ENCODE measurements around the gene SASH1. TPM values are rescaled to one million over a fixed set of nuclear protein-coding genes. Genes with fewer than 3 reads are reported as not detected.

SASH1 gene
- total and polyA plus RNA-seq, 2 of the 8 experiments (the other 6 are each of a cell fraction or from before 2014, with no cell fraction given), result 6.0 to 20.2 TPM

DNA sequence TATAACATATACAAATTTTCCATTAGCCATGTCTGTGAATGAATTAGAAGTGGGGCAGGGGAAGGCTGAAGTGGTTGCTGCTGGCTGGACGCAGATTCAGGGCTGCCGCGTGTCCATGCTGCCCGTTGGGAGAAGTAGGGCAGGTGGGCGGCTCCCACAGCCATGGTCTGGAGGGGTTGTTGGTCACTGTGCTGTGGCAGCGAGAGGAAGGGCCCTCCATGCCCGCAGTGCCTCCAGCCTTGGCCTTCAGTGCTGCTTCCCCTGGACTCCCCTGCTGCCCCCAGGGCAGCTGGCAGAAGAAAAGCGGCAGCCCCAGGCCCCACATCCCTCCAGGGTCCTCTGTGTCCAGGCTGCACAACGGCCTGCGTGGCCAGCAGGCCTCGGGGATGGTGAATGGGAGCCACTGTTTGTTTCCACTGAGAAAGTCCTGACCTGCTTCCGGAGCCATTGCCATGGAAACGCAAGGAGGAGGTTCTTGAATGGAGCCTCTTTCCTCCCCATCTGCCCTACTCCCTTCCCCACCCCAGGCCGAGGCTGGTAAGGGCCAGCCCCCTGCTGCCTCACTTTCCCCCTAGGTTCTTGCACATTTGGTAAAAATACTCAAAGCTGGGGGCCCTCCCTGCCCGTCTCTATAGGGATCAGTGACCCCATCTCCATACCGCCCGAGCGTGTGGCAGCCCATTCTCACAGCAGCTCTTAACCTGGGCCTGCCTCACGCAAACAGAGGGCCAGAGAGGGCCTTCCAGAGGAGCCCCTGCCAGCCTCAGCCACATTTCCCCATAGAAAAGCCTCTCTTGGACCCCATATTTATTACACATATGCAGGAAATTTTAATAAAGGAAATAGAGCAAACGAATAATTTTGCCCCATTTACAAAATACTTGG lies 113.3 kb downstream of the SASH1 start:
- Histone ChIP-seq H3K23me2 (ENCODE audit: low read depth, low read length) (no peaks in the 10 kb centered on the region), H3K4me1 (replicated peaks in 1 of 4; ENCODE audit: control insufficient read depth in 3 of 4, insufficient read depth in 4 of 4, low read length in 3 of 4) (no peaks in the 10 kb centered on the region; a peak in 2 of 7 replicates), H3K4me3 (ENCODE audit: extremely low read depth in 1 of 4, insufficient read depth in 2 of 4, low read depth in 3 of 4, low read length in 4 of 4) (no peak overlapping the region), H3K79me2 (ENCODE audit: control insufficient read depth in 1 of 2, insufficient read depth in 2 of 2, low read length in 2 of 2) (0 out of 4 replicates have a peak, but pooled peaks cover 0 to 1% of the 10 kb centered on the region in 2 experiments), H2BK15ac (ENCODE audit: low read length) (no peak overlapping the region), H2BK120ac (replicated peaks; ENCODE audit: low read depth, low read length) (no peak overlapping the region), H3K56ac (replicated peaks; ENCODE audit: insufficient read length, low read depth, low read length) (no peak overlapping the region), H4K5ac (ENCODE audit: insufficient read length, low read depth, low read length) (no peak overlapping the region), H3K23ac (ENCODE audit: insufficient read length) (no peak overlapping the region), H3K36me3 (ENCODE audit: control insufficient read depth in 2 of 4, insufficient read depth in 4 of 4, low read length in 3 of 4) (no peaks in the 10 kb centered on the region), H3K4ac (replicated peaks; ENCODE audit: insufficient read length, low read depth, low read length) (no peak overlapping the region), H4K20me1 (replicated peaks in 1 of 2; ENCODE audit: control insufficient read depth in 1 of 2, insufficient read depth in 2 of 2, low read length in 2 of 2) (peaks cover 3% of the 10 kb centered on the region in 2 experiments), H3K14ac (ENCODE audit: insufficient read length) (no peak overlapping the region), H3K9me3 (ENCODE audit: insufficient read depth in 2 of 2, low read depth in 1 of 2, low read length in 1 of 2) (no peaks in the 10 kb centered on the region), H3K27ac (ENCODE audit: low read depth, low read length) (no peak overlapping the region), H2AK5ac (ENCODE audit: low read depth, low read length) (no peak overlapping the region), H3K79me1 (ENCODE audit: low read depth, low read length) (peaks cover 7% of the 10 kb centered on the region; the same call in 1 of the 2 replicates), H3K18ac (ENCODE audit: extremely low read depth, low read length) (no peak overlapping the region), H3K27me3 (replicated peaks in 1 of 4; ENCODE audit: control insufficient read depth in 3 of 4, extremely low read depth in 1 of 4, insufficient read depth in 3 of 4, low read length in 3 of 4) (no peaks in the 10 kb centered on the region), H2AFZ (ENCODE audit: low read length) (no peak overlapping the region), H2BK5ac (ENCODE audit: low read depth, low read length) (no peak overlapping the region), H2BK12ac (ENCODE audit: low read depth, low read length) (no peak overlapping the region), H2BK20ac (ENCODE audit: low read length) (no peak overlapping the region), H4K91ac (replicated peaks; ENCODE audit: insufficient read length, low read length) (peak overlapping the region; percentile 14), H3K4me2 (ENCODE audit: insufficient read depth in 1 of 2, low read depth in 2 of 2, low read length in 2 of 2) (no peak overlapping the region), H3K9ac (replicated peaks in 1 of 4; ENCODE audit: extremely low read depth in 1 of 4, low read depth in 3 of 4, low read length in 3 of 4) (no peak overlapping the region), H4K8ac (ENCODE audit: extremely low read depth, insufficient read depth, low read length) (no peak overlapping the region; the same call in 1 of the 2 replicates)
- ChIA-PET POLR2A (ENCODE audit: partially characterized antibody) (no interaction called here), CTCF (ENCODE audit: partially characterized antibody) (interaction anchor here (0.6 to 5.4 kb wide), 6 partner anchors 8 to 1615 kb away, joined by 3 to 24 read pairs (median 4); no protein-coding TSS in a partner anchor)
- no peak for FAIRE-seq
- 94% methylated on average over 20 of the region's 20 CpGs; no CpG with 5 or more reads in 1 of the 2 experiments for WGBS, 2 experiments (ENCODE audit: extremely low coverage in 1 of 2, insufficient coverage in 1 of 2, insufficient read length in 1 of 2, insufficient replicate concordance in 2 of 2, low coverage in 1 of 2, low lambda C conversion rate in 2 of 2, missing lambda C conversion rate in 1 of 2)
- no peak for DNase-seq (ENCODE audit: low read depth in 1 of 2, low spot score in 2 of 2)
- TF ChIP-seq TEAD4 (IDR thresholded peaks at IDR 0.05; ENCODE audit: low read depth, low read length) (no peak), EP300 (IDR thresholded peaks at IDR 0.05; ENCODE audit: borderline replicate concordance in 1 of 2, low read depth in 2 of 2, low read length in 2 of 2) (no peak), SIRT6 (IDR thresholded peaks at IDR 0.05; ENCODE audit: low read length) (no peak), RFX5 (IDR thresholded peaks at IDR 0.05; ENCODE audit: borderline replicate concordance, low read depth, low read length) (no peak), SRF (IDR thresholded peaks at IDR 0.05; ENCODE audit: low read depth, low read length) (no peak), HDAC2 (IDR thresholded peaks at IDR 0.05; ENCODE audit: borderline replicate concordance in 1 of 2, low read depth in 2 of 2, low read length in 2 of 2) (no peak), MAFK (IDR thresholded peaks at IDR 0.05; ENCODE audit: low read depth, low read length) (no peak), HDAC6 (IDR thresholded peaks at IDR 0.05; ENCODE audit: low read depth, low read length) (no peak), TAF1 (IDR thresholded peaks at IDR 0.05; ENCODE audit: low read depth, low read length) (no peak), PHF8 (conservative IDR thresholded peaks at IDR 0.05; ENCODE audit: low read depth, low read length) (no peak)
- TF ChIP-seq, protein P1, sequence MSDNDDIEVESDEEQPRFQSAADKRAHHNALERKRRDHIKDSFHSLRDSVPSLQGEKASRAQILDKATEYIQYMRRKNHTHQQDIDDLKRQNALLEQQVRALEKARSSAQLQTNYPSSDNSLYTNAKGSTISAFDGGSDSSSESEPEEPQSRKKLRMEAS (IDR thresholded peaks at IDR 0.05), result no peak

All from H1 (cell line).